K562 (cell line): ENCODE results near the gene SRGN. TPM values are rescaled to one million over a fixed set of nuclear protein-coding genes. Genes with fewer than 3 reads are reported as not detected.
A peak's percentile ranks its signal among the peaks of the same experiment; 100 is the strongest.

ENCODE experiments used
- CCAR2 ChIP-seq: fragments of 200-400 bp; formaldehyde crosslinking; IDR thresholded peaks from 2 replicates; pipeline ENCODE4 v1.6.1; 2017; ENCODE audit warnings: mild to moderate bottlenecking, low read depth, low read length
- COPS2 ChIP-seq: fragments of 450-650 bp; conservative IDR thresholded peaks from 2 replicates; pipeline ENCODE4 v1.6.1; 2016; ENCODE audit warnings: mild to moderate bottlenecking, moderate library complexity
- DPF2 ChIP-seq: fragments of 450-650 bp; IDR thresholded peaks from 2 replicates; pipeline ENCODE4 v1.6.1; 2016
- ELF1 ChIP-seq: fragments of 200-800 bp; sonication (Bioruptor generic); IDR thresholded peaks from 2 replicates; pipeline ENCODE4 v1.6.1; 2016; ENCODE audit warnings: missing genetic modification characterization, missing compliant biosample characterization
- MEIS2 ChIP-seq: fragments of 450-650 bp; IDR thresholded peaks from 2 replicates; pipeline ENCODE4 v1.6.1; 2014; ENCODE audit warnings: mild to moderate bottlenecking; ENCODE audit not compliant: partially characterized antibody
- NR2C2 ChIP-seq, 2 experiments: fragments of 200-800 bp in 1 of 2; sonication (Bioruptor generic) in 1 of 2; sonication (generic) in 1 of 2; formaldehyde crosslinking in 1 of 2; IDR thresholded peaks; 2 replicates each; pipeline versions ENCODE4 v1.6.1 to v1.8.0; 2016 to 2022; ENCODE audit warnings: mild to moderate bottlenecking in 1 of 2, missing compliant biosample characterization in 1 of 2, missing genetic modification characterization in 1 of 2, missing genetic modification reagents in 1 of 2
- RBM15 ChIP-seq: fragments of 200-400 bp; formaldehyde crosslinking; IDR thresholded peaks from 2 replicates; pipeline ENCODE4 v1.6.1; 2018; ENCODE audit warnings: mild to moderate bottlenecking, low read length, moderate library complexity; ENCODE audit not compliant: insufficient read depth
- U2AF2 ChIP-seq: fragments of 200-400 bp; formaldehyde crosslinking; optimal IDR thresholded peaks from 2 replicates; pipeline ENCODE3; 2017; ENCODE audit warnings: low read depth, mild to moderate bottlenecking, low read length
- USF2 ChIP-seq: sonication (generic); formaldehyde crosslinking; IDR thresholded peaks from 2 replicates; pipeline ENCODE4 v1.5.0; 2020; ENCODE audit warnings: missing genetic modification reagents
- ZBTB11 ChIP-seq, 3 experiments: fragments of 200-800 bp in 1 of 3; fragments of 250-450 bp in 1 of 3; fragments of 450-650 bp in 1 of 3; sonication (Bioruptor Pico) in 1 of 3; sonication (Bioruptor generic) in 1 of 3; formaldehyde crosslinking in 1 of 3; IDR thresholded peaks; 2 replicates each; pipeline versions ENCODE4 v1.6.1 to v1.8.0; 2016 to 2022; ENCODE audit warnings: mild to moderate bottlenecking in 2 of 3, missing genetic modification characterization in 2 of 3, missing compliant biosample characterization in 1 of 3, moderate library complexity in 1 of 3
- ZC3H8 ChIP-seq: fragments of 450-650 bp; IDR thresholded peaks from 2 replicates; pipeline ENCODE4 v1.6.1; 2017
- ZHX1 ChIP-seq: fragments of 150-350 bp; conservative IDR thresholded peaks from 2 replicates; pipeline ENCODE4 v1.6.1; 2014; ENCODE audit warnings: low read length
- ZNF232 ChIP-seq: sonication (generic); formaldehyde crosslinking; IDR thresholded peaks from 2 replicates; pipeline ENCODE4 v1.8.0; 2022; ENCODE audit warnings: mild to moderate bottlenecking, missing genetic modification reagents
- ZNF785 ChIP-seq: fragments of 250-450 bp; sonication (Bioruptor Pico); IDR thresholded peaks from 2 replicates; pipeline ENCODE4 v1.4.0; 2020; ENCODE audit warnings: mild to moderate bottlenecking
- polyA plus RNA-seq, 8 experiments: library from polyadenylated mRNA; depleted of rRNA in 4 of 8; stranded (reverse) in 5 of 8; unstranded in 3 of 8; fragments of >200 nt; fragmentation: Nextera tagmentation in 2 of 8; fragmentation: Illumina TruSeq in 1 of 8; extraction: Ambion mirVana in 2 of 8; extraction: Trizol in 1 of 8; gene quantifications; 2 replicates each; pipeline versions ENCODE4 v1.2.1 to v1.2.3, GENCODE V29; 2011 to 2014; ENCODE audit warnings: inconsistent platforms in 1 of 8, missing spikeins in 1 of 8
- total RNA-seq, 7 experiments: library from RNA; depleted of rRNA in 6 of 7; stranded (reverse); fragments of >200 nt in 6 of 7; fragmentation: Illumina TruSeq in 2 of 7; extraction: Trizol in 2 of 7; gene quantifications; 2 replicates each; pipeline versions ENCODE4 v1.2.1 to v1.2.3, GENCODE V29; 2011 to 2021; ENCODE audit warnings: low replicate concordance in 1 of 7
- TF ChIP-seq, protein P1 (sequence below): IDR thresholded peaks from 2 replicates; pipeline ENCODE4 v1.6.1; 2016; ENCODE audit warnings: missing genetic modification characterization, missing compliant biosample characterization
- TF ChIP-seq, protein P2 (sequence below): fragments of 450-650 bp; formaldehyde crosslinking; conservative IDR thresholded peaks from 2 replicates; pipeline ENCODE4 v1.4.0; 2022; ENCODE audit warnings: mild to moderate bottlenecking, missing genetic modification characterization

Gene SRGN
- total and polyA plus RNA-seq, 9 of the 15 experiments (the other 6 are each of a cell fraction or from before 2014, with no cell fraction given): 136 to 304 (median 180) TPM

- no peak for TF ChIP-seq ZBTB11 (CRISPR knock-in tag; IDR thresholded peaks at IDR 0.05)
- TF ChIP-seq MEIS2: peak; percentile 6
- TF ChIP-seq USF2 (CRISPR knock-in tag): no peak
- no peak for TF ChIP-seq ZNF785
- TF ChIP-seq ZC3H8: 0 out of 2 replicates have a peak, but pooled peaks have one; percentile 24
- TF ChIP-seq, protein P1, sequence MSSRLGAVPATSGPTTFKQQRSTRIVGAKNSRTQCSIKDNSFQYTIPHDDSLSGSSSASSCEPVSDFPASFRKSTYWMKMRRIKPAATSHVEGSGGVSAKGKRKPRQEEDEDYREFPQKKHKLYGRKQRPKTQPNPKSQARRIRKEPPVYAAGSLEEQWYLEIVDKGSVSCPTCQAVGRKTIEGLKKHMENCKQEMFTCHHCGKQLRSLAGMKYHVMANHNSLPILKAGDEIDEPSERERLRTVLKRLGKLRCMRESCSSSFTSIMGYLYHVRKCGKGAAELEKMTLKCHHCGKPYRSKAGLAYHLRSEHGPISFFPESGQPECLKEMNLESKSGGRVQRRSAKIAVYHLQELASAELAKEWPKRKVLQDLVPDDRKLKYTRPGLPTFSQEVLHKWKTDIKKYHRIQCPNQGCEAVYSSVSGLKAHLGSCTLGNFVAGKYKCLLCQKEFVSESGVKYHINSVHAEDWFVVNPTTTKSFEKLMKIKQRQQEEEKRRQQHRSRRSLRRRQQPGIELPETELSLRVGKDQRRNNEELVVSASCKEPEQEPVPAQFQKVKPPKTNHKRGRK (tag): no peak
- no peak; the same call in none of the 2 replicates for TF ChIP-seq ELF1 (tag)
- peak; percentile 6; the same call in 1 of the 2 replicates for TF ChIP-seq DPF2
- TF ChIP-seq CCAR2: no peak
- TF ChIP-seq NR2C2 (CRISPR knock-in tag; IDR thresholded peaks at IDR 0.05): no peak
- no peak for TF ChIP-seq NR2C2 (tag; IDR thresholded peaks at IDR 0.05)
- TF ChIP-seq COPS2: no peak
- TF ChIP-seq ZNF232 (CRISPR knock-in tag): no peak
- TF ChIP-seq, protein P2, sequence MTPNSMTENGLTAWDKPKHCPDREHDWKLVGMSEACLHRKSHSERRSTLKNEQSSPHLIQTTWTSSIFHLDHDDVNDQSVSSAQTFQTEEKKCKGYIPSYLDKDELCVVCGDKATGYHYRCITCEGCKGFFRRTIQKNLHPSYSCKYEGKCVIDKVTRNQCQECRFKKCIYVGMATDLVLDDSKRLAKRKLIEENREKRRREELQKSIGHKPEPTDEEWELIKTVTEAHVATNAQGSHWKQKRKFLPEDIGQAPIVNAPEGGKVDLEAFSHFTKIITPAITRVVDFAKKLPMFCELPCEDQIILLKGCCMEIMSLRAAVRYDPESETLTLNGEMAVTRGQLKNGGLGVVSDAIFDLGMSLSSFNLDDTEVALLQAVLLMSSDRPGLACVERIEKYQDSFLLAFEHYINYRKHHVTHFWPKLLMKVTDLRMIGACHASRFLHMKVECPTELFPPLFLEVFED (CRISPR knock-in tag): peak; percentile 89
- TF ChIP-seq U2AF2: no peak
- no peak for TF ChIP-seq ZHX1
- TF ChIP-seq RBM15: no peak
Measured at GRCh38 chr10:69089638-69090599, 2.0 kb downstream of the SRGN start (continued).
